Activated T-cell treated with anti-CD3 and anti-CD28 coated beads for 1 hour (primary cell): ENCODE data around the gene CFAP221.
A peak's percentile ranks its signal among the peaks of the same experiment; 100 is the strongest.

ENCODE experiments used
- DNase-seq: peaks from one replicate; pipeline ENCODE4 v3.0.0-alpha.2; 2020; ENCODE audit warnings: low read depth

The CFAP221 gene

DNA sequence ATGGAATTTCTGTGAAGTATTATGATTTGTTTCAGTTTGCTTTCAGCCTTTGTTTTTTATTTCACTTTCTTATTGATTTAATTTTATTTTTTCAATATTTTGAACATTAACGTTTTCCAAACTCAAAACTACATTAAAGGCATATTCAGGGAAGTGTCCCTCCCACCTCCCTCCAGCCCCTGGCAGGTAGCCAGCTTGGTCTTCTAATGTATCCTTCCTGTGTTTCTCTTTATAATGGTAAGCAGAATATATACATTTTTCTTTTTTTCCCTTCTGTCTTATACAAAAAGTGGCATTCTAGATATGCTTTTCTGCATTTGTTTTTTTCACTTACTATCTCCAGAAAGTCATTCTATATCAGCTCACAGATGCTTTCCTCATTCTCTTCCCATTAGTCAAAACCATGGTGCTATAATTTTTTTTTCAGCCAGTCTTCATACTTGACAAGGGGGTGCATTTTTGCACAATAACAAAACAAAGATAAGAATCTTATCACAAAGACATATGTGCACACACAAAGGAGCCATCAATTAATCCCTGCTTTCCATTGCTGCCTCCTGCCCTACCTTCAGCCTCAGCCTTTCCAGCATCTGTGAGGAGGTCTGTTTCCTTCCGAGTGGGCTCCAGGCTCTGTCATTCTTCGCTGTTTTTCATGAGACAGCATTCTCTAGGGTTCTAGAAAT, 101.1 kb downstream of the CFAP221 start:
- DNase-seq = no peak

DNA sequence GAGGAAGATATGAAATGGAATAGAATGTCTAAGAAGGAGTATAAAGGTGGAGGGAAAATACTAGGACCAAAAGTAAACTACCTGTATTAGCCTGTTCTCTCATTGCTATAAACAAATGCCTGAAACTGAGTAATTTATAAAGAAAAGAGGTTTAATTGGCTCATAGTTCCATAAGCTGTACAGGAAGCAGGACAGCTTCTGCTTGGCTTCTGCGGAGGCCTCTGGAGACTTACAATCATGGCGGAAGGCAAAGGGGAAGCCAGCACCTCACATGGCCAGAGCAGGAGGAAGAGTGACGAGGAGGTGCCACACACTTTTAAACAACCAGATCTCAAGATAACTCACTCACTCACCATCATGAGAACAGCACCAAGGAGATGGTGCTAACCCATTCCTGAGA, 101.9 kb downstream of the CFAP221 start:
- no peak for DNase-seq

DNA sequence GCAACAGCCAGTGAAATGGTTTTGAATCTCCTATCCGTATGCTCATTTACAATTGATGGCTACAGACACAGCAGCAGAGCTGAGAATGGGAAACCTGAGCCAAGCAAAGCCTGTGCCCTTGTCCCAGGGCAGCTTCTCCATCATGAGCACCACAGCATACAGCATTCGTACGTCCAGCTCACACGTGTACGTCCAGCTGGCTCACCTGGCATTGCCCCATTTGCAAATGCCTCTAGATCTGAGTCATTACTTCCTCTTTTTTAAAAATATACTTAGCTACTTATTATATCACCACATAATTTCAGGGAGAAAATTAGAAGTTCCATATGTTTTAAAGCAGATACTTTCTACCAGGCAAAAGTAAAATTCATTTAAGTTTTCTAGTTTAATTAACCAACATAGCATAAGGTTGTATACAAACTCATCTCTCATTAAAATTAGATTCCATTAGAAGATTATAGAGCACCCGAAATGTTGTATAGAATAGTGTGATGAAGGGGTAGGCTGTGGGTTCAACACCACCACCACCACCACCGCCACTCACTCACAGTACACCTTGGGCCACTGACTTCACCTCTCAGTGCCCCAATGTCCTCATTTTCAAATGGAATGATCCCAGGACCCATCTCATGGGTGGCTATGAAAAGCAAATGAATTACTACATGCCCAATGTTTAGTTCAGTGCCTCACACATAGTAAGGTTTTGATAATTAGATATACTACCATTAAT, 103.4 kb downstream of the CFAP221 start:
- no peak for DNase-seq

DNA sequence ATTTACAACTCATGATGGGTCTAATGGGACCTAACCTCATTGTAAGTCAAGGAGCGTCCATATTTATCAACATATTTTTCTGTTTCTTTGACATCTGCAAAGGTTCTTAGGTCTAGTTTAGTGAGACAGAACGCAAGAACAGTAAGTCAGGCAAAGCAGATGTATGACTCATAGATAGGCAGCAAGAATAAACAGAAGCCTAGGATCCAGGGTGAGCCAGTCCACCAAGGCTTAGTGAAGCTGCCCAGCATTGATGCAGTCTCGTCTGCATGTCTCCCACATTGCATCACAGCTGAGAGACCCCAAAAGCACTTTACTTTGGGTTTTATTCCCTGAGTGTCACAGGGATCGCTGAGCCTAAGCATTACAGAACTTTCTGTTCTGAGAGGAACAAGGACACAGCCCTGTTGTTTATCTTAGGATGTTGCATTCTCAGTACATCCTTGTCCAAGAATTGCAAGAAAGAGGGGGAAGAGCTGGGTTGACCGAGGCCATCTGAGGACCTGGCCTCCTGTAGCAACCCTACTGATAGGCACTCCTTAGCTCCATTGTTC, 105.2 kb downstream of the CFAP221 start:
- DNase-seq = no peak

DNA sequence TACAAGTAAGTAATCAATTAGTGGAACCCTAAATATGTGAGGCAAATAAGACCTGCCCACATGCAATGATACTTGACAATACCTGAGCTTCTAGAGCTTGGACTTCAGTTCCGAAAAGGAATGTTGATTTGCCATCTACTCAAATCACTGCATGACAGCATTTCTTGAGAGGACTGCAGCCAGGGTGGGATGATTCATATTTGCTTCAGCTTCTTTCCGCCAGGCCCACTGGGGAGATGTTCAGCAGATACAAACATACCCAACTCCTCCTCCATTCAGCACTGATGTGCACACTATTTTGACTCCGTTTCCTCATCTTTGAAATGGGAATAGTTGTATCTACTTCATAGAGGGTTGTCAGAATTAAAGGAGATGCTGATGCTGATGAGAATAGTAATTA, 106.0 kb downstream of the CFAP221 start:
- no peak for DNase-seq

DNA sequence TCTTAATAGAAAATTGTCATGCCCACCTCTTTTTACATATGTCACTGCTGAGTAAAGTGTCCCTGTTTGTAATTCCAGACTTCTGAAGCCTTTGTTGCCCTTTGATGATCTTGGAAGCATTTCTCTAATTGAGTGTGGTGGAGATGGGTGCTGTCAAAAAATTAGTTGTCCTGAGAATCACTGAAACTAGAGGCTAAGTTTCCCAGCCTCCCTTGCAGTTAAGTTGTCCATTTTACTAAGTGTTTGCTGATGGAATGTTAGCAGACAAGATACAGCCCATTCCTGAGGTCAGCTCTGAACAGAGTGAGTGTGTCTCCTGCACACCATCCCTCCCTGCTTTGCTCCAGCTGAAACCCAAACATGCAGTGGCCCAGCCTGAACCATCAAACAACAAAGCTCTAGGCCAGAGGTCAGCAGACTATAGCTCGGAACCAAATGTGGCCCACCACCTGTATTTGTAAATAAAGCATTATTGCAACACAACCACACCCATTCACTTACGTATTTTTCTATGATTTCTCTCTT, 106.7 kb downstream of the CFAP221 start:
- DNase-seq = no peak

DNA sequence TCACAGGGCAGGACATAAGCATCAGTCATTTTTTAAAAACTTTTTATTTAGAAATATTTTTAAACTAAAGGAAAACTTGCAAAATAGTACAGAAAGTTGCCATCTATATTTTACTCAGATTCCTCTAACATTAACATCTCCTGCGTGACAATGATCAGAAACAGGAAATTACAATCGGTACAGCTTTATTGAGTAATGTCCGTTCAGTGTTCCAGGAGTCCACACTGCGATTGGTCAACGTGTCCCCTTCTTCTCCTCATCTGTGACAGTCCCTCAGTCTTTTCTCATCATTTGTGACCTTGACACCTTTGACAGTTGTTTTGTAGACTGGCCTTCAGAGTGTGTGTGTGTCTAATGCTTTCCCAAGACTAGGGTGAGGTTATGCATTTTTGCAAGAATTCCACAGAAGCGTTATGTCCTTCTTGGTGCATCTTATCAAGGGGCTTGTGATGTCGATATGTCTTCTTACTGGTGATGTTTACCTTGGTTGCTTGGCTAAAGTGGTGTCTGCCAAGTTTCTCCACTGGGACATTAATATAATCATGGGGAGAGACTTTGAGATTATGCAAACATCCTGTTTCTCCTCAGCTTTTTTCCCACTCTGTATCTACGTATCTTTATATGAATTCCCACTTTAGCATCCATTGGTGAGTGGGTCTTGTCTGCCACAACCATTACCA, 113.4 kb downstream of the CFAP221 start:
- no peak for DNase-seq

DNA sequence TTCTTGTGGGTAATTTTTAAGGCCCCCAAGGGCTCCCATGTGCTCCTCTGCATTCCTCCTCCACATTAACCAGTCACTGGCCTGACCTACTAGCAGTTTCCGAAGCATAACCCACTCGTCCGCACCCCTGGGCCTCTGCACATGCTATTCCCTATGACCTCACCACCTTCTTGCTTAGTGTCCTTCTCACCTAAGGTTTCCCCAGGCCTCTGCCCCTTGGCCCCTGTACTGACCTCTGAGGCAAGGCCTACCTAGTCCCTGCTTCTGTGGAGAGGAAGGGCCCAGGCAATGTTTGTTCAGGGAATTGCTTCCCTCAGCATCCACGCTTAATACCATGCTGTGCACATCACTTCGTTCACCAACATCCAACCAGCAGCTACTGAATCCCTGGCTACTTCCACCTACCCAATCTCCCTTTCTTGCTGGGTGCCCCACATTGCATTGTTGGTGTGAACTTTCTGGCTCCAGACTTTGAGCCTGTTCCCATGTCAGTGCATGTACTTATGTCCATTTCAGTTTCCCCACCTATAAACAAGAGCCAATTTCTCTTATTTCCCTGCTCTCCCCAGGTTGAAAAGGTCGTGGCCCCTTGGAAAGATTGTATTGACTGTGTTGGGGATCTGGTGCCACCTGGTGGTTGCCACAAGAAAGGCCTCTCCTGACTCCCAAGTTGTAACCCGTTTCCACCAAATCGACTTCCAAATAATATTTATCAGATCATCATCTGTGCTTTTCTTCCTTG, 115.5 kb downstream of the CFAP221 start:
- DNase-seq = peak; percentile 28

DNA sequence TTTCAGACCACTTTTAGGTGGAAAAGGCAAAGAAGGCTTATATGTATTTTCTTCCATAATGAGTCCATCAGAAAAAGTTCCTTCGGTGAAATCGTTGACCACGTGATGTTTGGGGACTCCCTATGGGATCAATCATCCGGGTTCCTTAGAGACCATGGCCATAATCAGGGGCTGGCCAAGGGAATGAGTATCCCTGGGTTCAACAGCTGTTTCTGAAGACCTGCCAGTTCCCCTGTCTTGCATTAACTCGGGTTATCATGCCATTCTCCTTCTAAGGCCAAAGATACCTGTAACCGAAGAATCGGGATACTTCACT, 116.1 kb downstream of the CFAP221 start:
- no peak for DNase-seq

DNA sequence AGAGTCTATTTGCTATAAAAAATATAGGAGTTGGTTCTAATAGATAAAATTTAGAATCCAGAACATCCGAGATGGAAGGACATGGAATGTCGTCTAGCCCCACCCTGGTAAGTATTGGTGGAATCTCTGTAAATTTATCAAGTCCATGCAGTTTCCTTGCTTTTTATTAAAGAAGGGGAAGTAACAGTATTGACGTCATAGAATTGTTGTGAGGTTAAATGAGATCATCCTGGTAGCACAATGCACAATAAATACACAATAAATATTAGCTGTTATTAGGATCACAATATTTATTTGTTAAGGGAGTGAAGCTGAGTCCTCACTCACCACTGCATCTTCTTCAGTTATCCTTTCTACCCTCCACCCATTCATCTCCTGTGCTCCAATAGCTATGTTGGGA, 118.0 kb downstream of the CFAP221 start:
- DNase-seq = no peak

DNA sequence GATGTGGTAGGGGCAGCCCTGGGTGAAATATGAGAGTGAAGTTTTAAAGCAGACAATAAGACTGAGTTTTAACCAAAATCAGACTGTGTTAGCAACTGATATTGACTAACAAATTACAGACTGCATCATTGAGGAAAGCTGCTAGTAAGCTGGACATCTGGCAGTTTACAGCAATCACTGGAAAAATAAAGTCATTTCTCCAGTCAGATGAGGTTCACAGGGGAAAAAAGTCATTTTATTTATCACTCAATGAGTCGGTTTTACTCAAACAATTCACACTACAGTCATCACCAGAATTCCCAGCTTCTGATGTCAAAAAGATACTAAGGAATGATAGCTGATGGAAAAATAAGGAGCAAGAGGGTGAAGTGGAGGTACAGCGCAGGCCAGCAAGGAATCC, 124.3 kb downstream of the CFAP221 start:
- DNase-seq = no peak

DNA sequence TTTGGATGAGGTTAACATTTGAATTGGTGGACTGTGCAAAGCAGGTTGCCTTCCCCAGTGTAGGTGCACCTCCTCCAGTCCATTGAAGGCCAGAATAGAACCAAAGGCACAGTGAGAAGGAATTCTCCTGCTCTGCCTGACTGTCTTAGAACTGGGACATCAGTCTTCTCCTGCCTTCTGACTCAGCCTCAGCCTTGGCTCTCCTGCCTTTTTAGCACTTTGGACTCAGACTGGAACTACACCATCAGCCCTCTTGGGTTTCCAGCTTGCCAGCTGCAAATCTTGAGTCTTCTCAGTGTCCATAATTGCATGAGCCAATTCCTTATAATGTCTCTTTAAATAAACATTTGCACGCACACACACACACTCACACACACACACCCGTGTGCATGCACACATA, 126.8 kb downstream of the CFAP221 start:
- DNase-seq = no peak

DNA sequence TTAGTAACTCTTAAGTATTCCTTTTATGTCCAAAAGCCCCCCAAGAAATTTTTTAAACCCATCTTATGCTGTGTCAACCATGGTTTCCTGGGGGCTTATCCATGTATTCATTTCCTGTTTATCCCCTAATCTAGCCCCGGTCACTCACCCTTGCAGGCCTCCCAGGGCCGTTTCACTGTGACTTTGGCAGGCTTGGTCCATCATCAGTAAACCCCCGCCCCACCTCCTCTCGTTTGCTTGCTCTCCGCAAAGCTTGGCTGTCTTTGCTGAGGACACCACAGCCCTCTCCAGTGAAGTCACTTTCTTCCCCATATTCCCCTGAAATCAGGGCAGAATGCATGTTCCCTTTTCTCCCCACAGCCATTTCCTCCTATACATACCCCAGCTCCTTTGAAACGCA, 127.5 kb downstream of the CFAP221 start:
- DNase-seq = no peak

DNA sequence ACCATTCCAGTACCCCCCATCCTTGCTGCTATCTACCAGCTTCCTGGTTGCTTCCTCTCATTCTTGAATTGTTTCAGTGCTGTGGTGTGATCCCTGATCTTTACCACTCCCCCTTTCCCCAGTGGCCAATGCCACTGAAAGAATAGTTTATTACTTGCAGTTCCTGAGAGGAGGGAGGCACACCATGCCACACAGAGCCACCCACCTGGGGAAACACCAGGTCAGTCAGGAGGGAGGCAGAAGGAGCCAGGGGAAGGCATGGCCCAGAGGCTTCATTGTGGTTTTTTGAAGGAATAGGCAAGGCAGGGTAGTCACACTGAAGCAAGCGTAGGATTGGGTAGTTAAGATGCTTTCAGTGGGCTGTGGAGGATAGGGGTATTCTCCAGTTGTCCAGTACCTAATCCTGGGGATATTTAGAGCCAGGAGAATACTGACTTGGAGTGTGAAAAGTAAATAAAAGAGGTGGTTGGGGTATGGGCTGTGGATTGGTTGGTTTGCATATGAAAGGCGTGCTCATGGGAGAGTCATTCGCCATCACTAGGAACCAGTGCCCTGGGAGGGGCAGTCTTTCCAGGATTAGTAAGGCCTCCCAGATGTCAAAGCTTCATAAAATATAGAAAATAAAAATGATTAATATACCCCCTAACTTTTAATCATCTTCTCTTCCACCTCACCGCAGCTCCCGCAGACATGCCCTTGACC, 128.1 kb downstream of the CFAP221 start:
- DNase-seq = no peak

DNA sequence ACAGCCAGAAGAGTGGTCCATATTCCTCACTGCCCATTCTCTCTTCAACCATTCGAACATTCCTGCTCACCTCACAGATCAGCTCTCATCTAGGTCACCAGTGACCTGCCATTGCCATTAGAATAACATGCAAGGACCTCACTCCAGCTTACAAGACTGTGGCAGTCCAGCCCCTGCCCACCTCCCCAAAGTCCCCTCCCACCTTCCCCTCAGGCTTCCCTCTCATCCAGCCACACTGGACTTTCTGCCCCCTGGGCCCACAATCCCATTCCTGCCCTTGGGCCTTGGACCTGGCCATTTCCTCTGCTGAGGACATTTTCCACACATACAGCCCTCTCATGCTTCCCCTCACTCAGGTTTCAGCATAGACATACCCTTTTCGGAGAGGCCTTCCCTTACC, 129.5 kb downstream of the CFAP221 start:
- DNase-seq = no peak

DNA sequence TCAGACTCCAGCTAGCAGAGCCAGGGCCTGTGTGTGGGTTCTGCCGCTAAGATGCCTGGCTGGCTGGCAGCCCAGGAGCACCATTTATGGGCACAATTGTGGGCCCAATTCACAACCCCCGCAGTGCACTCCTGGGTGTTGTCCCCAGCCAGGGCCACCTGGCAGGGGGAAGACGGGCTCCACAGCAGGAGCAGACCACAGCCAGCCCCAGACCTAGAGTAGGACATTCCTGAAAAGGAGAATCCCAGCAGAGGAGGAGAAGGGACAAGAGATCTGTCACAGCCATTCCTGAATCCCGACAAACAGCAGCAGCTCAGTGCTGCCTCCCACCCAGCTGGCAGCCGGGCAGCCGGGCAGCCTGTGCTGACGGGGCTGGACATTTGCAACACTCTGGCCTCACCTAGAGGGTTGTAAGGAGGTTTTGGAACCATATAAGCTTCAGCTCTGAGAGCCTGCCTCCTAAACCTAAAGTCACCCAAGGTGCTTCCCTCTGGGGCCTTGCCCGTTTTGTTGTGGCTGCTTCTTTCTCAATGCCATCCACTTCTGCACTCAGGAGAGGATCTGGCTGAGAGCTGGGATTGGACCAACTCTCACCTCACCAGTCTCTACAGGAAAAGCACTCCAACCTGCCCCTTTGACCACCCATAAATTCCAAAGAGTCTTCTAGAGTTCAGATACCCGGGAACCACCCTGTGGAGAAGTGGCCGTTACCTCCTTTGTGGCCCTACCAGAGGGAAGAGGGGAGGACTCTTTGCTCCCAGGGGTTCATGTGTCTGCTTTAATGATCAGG, 130.7 kb downstream of the CFAP221 start:
- no peak for DNase-seq

DNA sequence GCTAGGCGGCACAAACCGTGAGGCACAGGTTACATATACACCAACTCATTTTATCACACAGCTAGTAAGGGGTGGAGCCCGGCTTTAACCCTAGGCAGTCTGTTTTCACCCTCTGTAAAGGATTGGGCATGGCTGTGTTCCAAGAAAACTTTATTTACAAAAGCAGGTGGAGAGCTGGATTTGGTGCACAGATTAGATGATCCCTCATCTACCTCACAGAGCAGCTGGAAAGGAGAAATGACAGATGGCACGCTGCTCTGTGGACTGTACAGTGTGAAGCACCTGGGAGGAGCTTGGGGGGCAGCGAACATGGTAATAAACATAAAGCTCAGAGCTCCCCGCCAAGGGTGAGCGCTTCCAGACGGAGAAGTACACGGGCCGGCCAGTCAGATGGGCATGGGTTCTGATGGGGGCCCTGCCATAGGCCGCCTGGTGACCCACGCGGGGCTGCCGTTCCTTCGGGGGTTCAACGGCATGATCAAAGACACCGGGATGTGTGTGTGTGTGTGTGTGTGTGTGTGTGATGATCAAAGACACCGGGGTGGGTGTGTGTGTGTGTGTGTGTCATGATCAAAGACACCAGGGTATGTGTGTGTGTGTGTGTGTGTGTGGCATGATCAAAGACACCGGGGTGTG, 133.9 kb downstream of the CFAP221 start:
- DNase-seq = no peak

DNA sequence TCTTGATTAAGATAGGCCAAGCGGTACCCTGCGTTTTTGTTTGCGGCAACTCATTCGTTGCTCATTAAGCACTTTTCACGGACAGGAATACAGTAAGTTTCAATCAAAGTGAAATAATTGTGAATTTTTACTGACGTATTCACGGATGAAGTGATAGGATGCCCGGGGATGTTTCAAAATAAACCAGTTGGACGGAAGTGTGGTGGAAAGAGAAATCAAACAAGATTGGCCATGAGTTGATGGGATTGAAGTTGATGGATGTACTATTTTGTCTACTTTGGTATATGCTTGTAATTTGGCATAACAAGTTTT, 135.2 kb downstream of the CFAP221 start:
- DNase-seq = no peak

DNA sequence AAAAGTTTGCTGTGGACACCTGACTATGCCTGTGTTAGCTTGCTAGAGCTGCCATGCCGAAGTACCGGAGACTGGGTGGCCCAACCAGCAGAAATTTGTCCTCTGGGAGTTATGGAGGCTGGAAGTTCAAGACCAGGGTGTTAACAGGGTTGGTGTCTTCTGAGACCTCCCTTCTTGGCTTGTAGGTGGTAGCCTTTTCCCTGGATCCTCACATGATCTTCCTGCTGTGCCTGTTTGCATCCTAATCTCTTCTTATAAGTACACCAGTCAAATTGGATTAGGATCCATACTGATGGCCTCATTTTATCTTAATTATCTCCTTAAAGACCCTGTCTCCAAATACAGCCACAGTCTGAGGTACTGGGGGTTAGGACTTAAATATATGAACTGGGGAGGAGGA, 135.6 kb downstream of the CFAP221 start:
- DNase-seq = no peak

DNA sequence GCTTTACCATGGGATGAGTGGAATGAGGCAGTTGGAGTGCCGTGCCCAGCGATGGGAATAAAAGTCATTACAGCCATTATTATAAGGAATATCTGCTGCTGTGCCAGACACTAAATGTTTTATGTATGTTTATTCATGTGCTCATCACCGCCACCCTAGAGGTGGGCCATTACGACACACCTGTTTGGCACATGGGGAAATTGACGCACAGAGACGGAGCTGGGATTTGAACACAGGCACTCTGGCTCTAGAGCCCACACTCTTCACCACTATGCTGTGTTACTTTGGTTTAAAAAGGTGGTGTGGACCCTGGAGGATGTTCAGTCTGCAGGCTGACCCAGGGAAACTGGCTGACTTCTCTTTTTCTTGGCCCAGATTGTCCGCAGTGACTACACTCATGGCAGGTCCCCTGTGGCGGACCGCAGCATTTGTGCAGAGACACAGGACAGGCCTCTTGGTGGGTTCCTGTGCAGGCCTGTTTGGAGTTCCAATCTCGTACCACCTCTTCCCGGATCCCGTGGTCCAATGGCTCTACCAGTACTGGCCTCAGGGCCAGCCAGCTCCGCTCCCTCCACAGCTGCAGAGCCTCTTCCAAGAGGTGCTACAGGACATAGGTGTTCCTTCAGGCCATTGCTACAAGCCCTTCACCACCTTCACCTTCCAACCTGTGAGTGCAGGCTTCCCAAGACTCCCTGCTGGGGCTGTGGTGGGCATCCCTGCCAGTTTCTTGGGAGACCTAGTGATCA, 136.4 kb downstream of the CFAP221 start:
- no peak for DNase-seq
